Kidney (tissue), 14 donors: ENCODE measurements around the gene SFTPB. TPM values are rescaled to one million over a fixed set of nuclear protein-coding genes. Genes with fewer than 3 reads are reported as not detected.

ENCODE experiments used
- DNase-seq, 5 donors: peaks; one replicate each; pipeline ENCODE4 v3.0.0-alpha.2; 2013 to 2020
- FAIRE-seq: peaks from 2 replicates; lab custom pipeline; 2012; peaks lifted over from hg19 to GRCh38; lab: Jason Lieb, UNC
- H3K27ac ChIP-seq, 2 donors: one replicate each; pipeline ENCODE4 v1.7.0; 2013; ENCODE audit warnings: low read depth in 2 of 2, low read length in 2 of 2, inconsistent platforms in 1 of 2
- H3K27me3 ChIP-seq: one replicate; pipeline ENCODE4 v1.7.1; 2013; ENCODE audit warnings: low read length, inconsistent platforms; ENCODE audit not compliant: control insufficient read depth, insufficient read depth
- H3K36me3 ChIP-seq, 3 donors: one replicate each; pipeline versions ENCODE4 v1.7.0 to v1.7.1; 2013; ENCODE audit warnings: low read length in 3 of 3, control low read depth in 1 of 3, inconsistent platforms in 1 of 3; ENCODE audit not compliant: insufficient read depth in 3 of 3, control insufficient read depth in 2 of 3
- H3K4me1 ChIP-seq, 3 donors: one replicate each; pipeline versions ENCODE4 v1.7.0 to v1.7.1; 2013; ENCODE audit warnings: low read length in 3 of 3, inconsistent platforms in 1 of 3, low read depth in 1 of 3; ENCODE audit not compliant: control insufficient read depth in 2 of 3, insufficient read depth in 2 of 3
- H3K4me3 ChIP-seq, 3 donors: one replicate each; pipeline versions ENCODE4 v1.7.0 to v1.8.1; 2013; ENCODE audit warnings: low read length in 3 of 3, control low read depth in 1 of 3, inconsistent platforms in 1 of 3
- H3K9ac ChIP-seq, 3 donors: one replicate each; pipeline versions ENCODE4 v1.7.0 to v1.7.1; 2013; ENCODE audit warnings: low read length in 3 of 3, control low read depth in 1 of 3, inconsistent platforms in 1 of 3
- H3K9me3 ChIP-seq, 3 donors: one replicate each; pipeline versions ENCODE4 v1.7.0 to v1.7.1; 2013; ENCODE audit warnings: low read length in 3 of 3, control low read depth in 1 of 3, inconsistent platforms in 1 of 3; ENCODE audit not compliant: control insufficient read depth in 2 of 3, insufficient read depth in 1 of 3
- CTCF ChIP-seq: IDR thresholded peaks from 3 replicates; pipeline ENCODE4 v1.5.1; 2012; ENCODE audit warnings: mild to moderate bottlenecking, moderate library complexity, borderline replicate concordance; ENCODE audit not compliant: insufficient read depth; ENCODE audit errors: extremely low read depth
- intact Hi-C: fragments of 100-400 bp; cut with DNase I; formaldehyde crosslinking; loops from one replicate; pipeline ENCODE4 v1.11.1; 2022
- polyA plus RNA-seq: library from polyadenylated mRNA; stranded (reverse); fragments of 350-450 nt; fragmentation: Illumina TruSeq; extraction: RNeasy Lipid Tissue Mini Kit (QIAGEN cat#74804); gene quantifications from one replicate; pipeline ENCODE4 v1.2.3, GENCODE V29; 2014; ENCODE audit warnings: low read depth, low replicate concordance; ENCODE audit not compliant: insufficient read depth
- total RNA-seq: library from RNA; stranded (reverse); fragmentation: NEBNext Ultra II Directional; extraction: Animal tissue kit (Norgen Biotek cat#: 25700); gene quantifications from one replicate; pipeline ENCODE4 v1.2.1, GENCODE V29; 2021
- donor health status: control.
- donor health status: control.
- donor health status: control.
- donor health status: control.
- donor health status: control.
- donor health status: DM: yes; HTN: yes; CAD: no.
- donor health status: Normal renal cell carcinoma (clear cell type).

SFTPB gene
- total and polyA plus RNA-seq, 2 donors from 2014 or later = 0.92 to 1.3 TPM

GRCh38 chr2:85712336-85712735 is 44.3 kb upstream of the SFTPB start:
- intact Hi-C loops = no loop called here
- Histone ChIP-seq H3K9me3 (no peaks in the 10 kb centered on the region), H3K36me3 (no peaks in the 10 kb centered on the region), H3K9ac (no peak overlapping the region), H3K4me3 (no peak overlapping the region), H3K27me3 (no peaks in the 10 kb centered on the region), H3K4me1 (peaks cover 0 to 13% (median 3%) of the 10 kb centered on the region in 3 donors), H3K27ac (peak overlapping the region; percentile 16 to 70)
- DNase-seq (no peak), FAIRE-seq (no peak)
- no peak for TF ChIP-seq CTCF

- FAIRE-seq (no peak), DNase-seq (no peak)
- peak overlapping the region; percentile 54 to 83 for H3K27ac ChIP-seq
- peaks cover 0 to 13% (median 6%) of the 10 kb centered on the region in 3 donors for H3K4me1 ChIP-seq
- no peak overlapping the region for H3K4me3 ChIP-seq
- intact Hi-C loops = no loop called here
- H3K9ac ChIP-seq = no peak overlapping the region
- H3K36me3 ChIP-seq = no peaks in the 10 kb centered on the region
- no peaks in the 10 kb centered on the region for H3K9me3 ChIP-seq
- no peaks in the 10 kb centered on the region for H3K27me3 ChIP-seq
- TF ChIP-seq CTCF = no peak
Observed at GRCh38 chr2:85711578-85712060, 43.6 kb upstream of the SFTPB start.

GRCh38 chr2:85710687-85711577 is 42.9 kb upstream of the SFTPB start:
- Histone ChIP-seq H3K36me3 (no peaks in the 10 kb centered on the region), H3K9ac (no peak overlapping the region), H3K27me3 (no peaks in the 10 kb centered on the region), H3K4me1 (peaks cover 0 to 13% (median 6%) of the 10 kb centered on the region in 3 donors), H3K27ac (peak overlapping the region; percentile 54 to 83), H3K4me3 (no peak overlapping the region), H3K9me3 (no peaks in the 10 kb centered on the region)
- FAIRE-seq (no peak), DNase-seq (peak in 2 of 5 donors; percentile 37 to 42)
- no peak for TF ChIP-seq CTCF
- intact Hi-C loops = no loop called here
